ENCODE results near the gene CPS1. TPM values are rescaled to one million over a fixed set of nuclear protein-coding genes. Genes with fewer than 3 reads are reported as not detected.
A peak's percentile ranks its signal among the peaks of the same experiment; 100 is the strongest.

Gene CPS1
- total RNA-seq, 2 donors from 2014 or later, result 2.7 to 3.0 TPM

- ATAC-seq (no peak), DNase-seq (no peak)
- intact Hi-C loops (cut with DNase I), result no loop called here
Observed at GRCh38 chr2:210544007-210544590, 12.3 kb upstream of the CPS1 start.

GRCh38 chr2:210544831-210545230 is 11.6 kb upstream of the CPS1 start:
- intact Hi-C loops (cut with DNase I), result no loop called here
- ATAC-seq (no peak), DNase-seq (no peak)

GRCh38 chr2:210546424-210547208 is 9.8 kb upstream of the CPS1 start:
- DNase-seq, result peak; percentile 22
- intact Hi-C loops (cut with DNase I), result no loop called here
- peak in 1 of 2 donors; percentile 71 for ATAC-seq

- intact Hi-C loops (cut with DNase I), result no loop called here
- no peak for ATAC-seq
- no peak for DNase-seq
Observed at GRCh38 chr2:210548031-210548430, 8.4 kb upstream of the CPS1 start.

- ATAC-seq (no peak), DNase-seq (no peak)
- intact Hi-C loops (cut with DNase I), result no loop called here
Observed at GRCh38 chr2:210548878-210549384, 7.5 kb upstream of the CPS1 start.

GRCh38 chr2:210551001-210551400 is 5.4 kb upstream of the CPS1 start:
- no peak for ATAC-seq
- intact Hi-C loops (cut with DNase I), result no loop called here
- DNase-seq, result no peak

- ATAC-seq (no peak), DNase-seq (no peak)
- intact Hi-C loops (cut with DNase I), result no loop called here
Observed at GRCh38 chr2:210553373-210553772, 3.0 kb upstream of the CPS1 start.

- no peak for DNase-seq
- ATAC-seq, result no peak
- intact Hi-C loops (cut with DNase I), result no loop called here
Observed at GRCh38 chr2:210555555-210555954, 844 bp upstream of the CPS1 start.

- DNase-seq (no peak), ATAC-seq (no peak)
- intact Hi-C loops (cut with DNase I), result no loop called here
Observed at GRCh38 chr2:210557721-210558120, 1.3 kb downstream of the CPS1 start.

GRCh38 chr2:210558708-210559107 is 2.3 kb downstream of the CPS1 start:
- peak in 1 of 2 donors; percentile 15 for ATAC-seq
- DNase-seq, result no peak
- intact Hi-C loops (cut with DNase I), result no loop called here

GRCh38 chr2:210559182-210559581 is 2.8 kb downstream of the CPS1 start:
- intact Hi-C loops (cut with DNase I), result no loop called here
- DNase-seq, result no peak
- no peak for ATAC-seq

GRCh38 chr2:210561475-210561874 is 5.1 kb downstream of the CPS1 start:
- intact Hi-C loops (cut with DNase I), result no loop called here
- ATAC-seq (no peak), DNase-seq (no peak)

GRCh38 chr2:210562091-210562490 is 5.7 kb downstream of the CPS1 start:
- intact Hi-C loops (cut with DNase I), result no loop called here
- DNase-seq (no peak), ATAC-seq (no peak)

GRCh38 chr2:210562502-210563080 is 6.2 kb downstream of the CPS1 start:
- DNase-seq (no peak), ATAC-seq (no peak)
- intact Hi-C loops (cut with DNase I), result no loop called here

GRCh38 chr2:210567279-210567678 is 10.9 kb downstream of the CPS1 start:
- no peak for DNase-seq
- intact Hi-C loops (cut with DNase I), result no loop called here
- no peak for ATAC-seq

GRCh38 chr2:210568108-210568507 is 11.7 kb downstream of the CPS1 start:
- intact Hi-C loops (cut with DNase I), result no loop called here
- no peak for ATAC-seq
- DNase-seq, result no peak

GRCh38 chr2:210577263-210578071 is 21.1 kb downstream of the CPS1 start:
- ATAC-seq, result peak in 1 of 2 donors; percentile 41
- intact Hi-C loops (cut with DNase I), result no loop called here
- DNase-seq, result no peak

GRCh38 chr2:210584834-210585233 is 28.4 kb downstream of the CPS1 start:
- intact Hi-C loops (cut with DNase I), result no loop called here
- ATAC-seq (no peak), DNase-seq (no peak)

GRCh38 chr2:210586381-210586780 is 30.0 kb downstream of the CPS1 start:
- intact Hi-C loops (cut with DNase I), result no loop called here
- ATAC-seq (no peak), DNase-seq (no peak)

GRCh38 chr2:210591663-210592062 is 35.3 kb downstream of the CPS1 start:
- no peak for DNase-seq
- ATAC-seq, result no peak
- intact Hi-C loops (cut with DNase I), result no loop called here
